Effector CD8-positive, alpha-beta T cell (primary cell): ENCODE results near the gene BTBD16.

Experiments used
- DNase-seq: peaks from one replicate; lab custom pipeline; 2025; lab: John Stamatoyannopoulos, UW
- total RNA-seq, 4 experiments: gene quantifications; one replicate each; lab custom pipeline; 2026; lab: John Stamatoyannopoulos, UW

The BTBD16 gene
- 0 reads per million in 4 experiments for total RNA-seq

GRCh38 chr10:122271076-122271475 is at the start of gene BTBD16:
TSS of gene BTBD16 (plus strand) at chr10:122271296. CDS start at chr10:122275082, 3,786 bp downstream.
- no peak for DNase-seq

GRCh38 chr10:122221958-122222357 is 49.1 kb upstream of the BTBD16 start:
- no peak for DNase-seq

GRCh38 chr10:122222638-122223037 is 48.5 kb upstream of the BTBD16 start:
- DNase-seq = no peak

- no peak for DNase-seq
Measured at GRCh38 chr10:122224159-122224558, 46.9 kb upstream of the BTBD16 start.

- no peak for DNase-seq
Measured at GRCh38 chr10:122225330-122225729, 45.8 kb upstream of the BTBD16 start.

- DNase-seq = no peak
Measured at GRCh38 chr10:122227754-122228153, 43.3 kb upstream of the BTBD16 start.

GRCh38 chr10:122229666-122230065 is 41.4 kb upstream of the BTBD16 start:
- DNase-seq = no peak

- DNase-seq = no peak
Measured at GRCh38 chr10:122230222-122230621, 40.9 kb upstream of the BTBD16 start.

GRCh38 chr10:122232769-122233168 is 38.3 kb upstream of the BTBD16 start:
- DNase-seq = no peak

- DNase-seq = no peak
Measured at GRCh38 chr10:122233857-122234348, 37.2 kb upstream of the BTBD16 start.

GRCh38 chr10:122234416-122234815 is 36.7 kb upstream of the BTBD16 start:
- DNase-seq = no peak

- DNase-seq = no peak
Measured at GRCh38 chr10:122236690-122237306, 34.3 kb upstream of the BTBD16 start.

GRCh38 chr10:122237331-122237990 is 33.6 kb upstream of the BTBD16 start:
- no peak for DNase-seq

GRCh38 chr10:122239578-122240257 is 31.4 kb upstream of the BTBD16 start:
- no peak for DNase-seq

- DNase-seq = no peak
Measured at GRCh38 chr10:122240401-122240800, 30.7 kb upstream of the BTBD16 start.

- DNase-seq = no peak
Measured at GRCh38 chr10:122241836-122242235, 29.3 kb upstream of the BTBD16 start.

GRCh38 chr10:122243550-122243949 is 27.5 kb upstream of the BTBD16 start:
- no peak for DNase-seq

GRCh38 chr10:122244001-122244975 is 26.8 kb upstream of the BTBD16 start:
- no peak for DNase-seq

- no peak for DNase-seq
Measured at GRCh38 chr10:122245136-122245535, 26.0 kb upstream of the BTBD16 start.

GRCh38 chr10:122245897-122246296 is 25.2 kb upstream of the BTBD16 start:
- DNase-seq = no peak

GRCh38 chr10:122246830-122247520 is 24.1 kb upstream of the BTBD16 start:
- no peak for DNase-seq
